WI38 (cell line): ENCODE data around the gene HOXC4.
"Not testable (repeated sequence)": the region's sequence is repeated elsewhere in the genome, so short reads cannot be mapped to it uniquely, and the experiment has no call there.

Experiments used
- H3K4me3 ChIP-seq: 2 replicates; pipeline ENCODE4 v1.5.1; 2011; ENCODE audit warnings: low read depth, mild to moderate bottlenecking, control low read depth, low read length
- CTCF ChIP-seq: IDR thresholded peaks from 2 replicates; pipeline ENCODE4 v1.5.1; 2012; ENCODE audit warnings: low read depth, mild to moderate bottlenecking, control low read depth, low read length

Gene HOXC4

GRCh38 chr12:54040648-54041047, 13.0 kb upstream of the HOXC4 start:
- TF ChIP-seq CTCF, result no peak
- H3K4me3 ChIP-seq, result no peak overlapping the region

- no peak for TF ChIP-seq CTCF
- H3K4me3 ChIP-seq, result no peak overlapping the region
These were observed 12.4 kb upstream of the HOXC4 start for GRCh38 chr12:54041097-54041690.

GRCh38 chr12:54042033-54042432, 11.6 kb upstream of the HOXC4 start:
- not testable (repeated sequence) for H3K4me3 ChIP-seq

- TF ChIP-seq CTCF, result no peak
These were observed 10.4 kb upstream of the HOXC4 start for GRCh38 chr12:54042970-54043853.

GRCh38 chr12:54044425-54045103, 9.1 kb upstream of the HOXC4 start:
- TF ChIP-seq CTCF, result no peak
- no peak overlapping the region for H3K4me3 ChIP-seq

More at GRCh38 chr12:54042970-54043853, 10.4 kb upstream of the HOXC4 start:
- no peak overlapping the region for H3K4me3 ChIP-seq

GRCh38 chr12:54045401-54045800, 8.2 kb upstream of the HOXC4 start:
- H3K4me3 ChIP-seq, result no peak overlapping the region
- TF ChIP-seq CTCF, result no peak

GRCh38 chr12:54045868-54046521, 7.6 kb upstream of the HOXC4 start:
- no peak overlapping the region for H3K4me3 ChIP-seq
- no peak for TF ChIP-seq CTCF
